Measurements from ENCODE around the gene GCLM. TPM values are rescaled to one million over a fixed set of nuclear protein-coding genes. Genes with fewer than 3 reads are reported as not detected.
A peak's percentile ranks its signal among the peaks of the same experiment; 100 is the strongest.
"Not testable (repeated sequence)": the region's sequence is repeated elsewhere in the genome, so short reads cannot be mapped to it uniquely, and the experiment has no call there.

Gene GCLM, protein sequence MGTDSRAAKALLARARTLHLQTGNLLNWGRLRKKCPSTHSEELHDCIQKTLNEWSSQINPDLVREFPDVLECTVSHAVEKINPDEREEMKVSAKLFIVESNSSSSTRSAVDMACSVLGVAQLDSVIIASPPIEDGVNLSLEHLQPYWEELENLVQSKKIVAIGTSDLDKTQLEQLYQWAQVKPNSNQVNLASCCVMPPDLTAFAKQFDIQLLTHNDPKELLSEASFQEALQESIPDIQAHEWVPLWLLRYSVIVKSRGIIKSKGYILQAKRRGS
- polyA plus RNA-seq (ENCODE audit: insufficient read length) = 14.8 TPM
- long read RNA-seq, donor 1, full-length matches to known transcripts = 7 of 7 reads
- long read RNA-seq, donor 1, partial matches to known transcripts = 0 of 7 reads
- long read RNA-seq, donor 1, other reads (novel, unspliced or antisense) = 0 of 7 reads
- long read RNA-seq, donor 2, full-length matches to known transcripts = 6 of 6 reads
- long read RNA-seq, donor 2, partial matches to known transcripts = 0 of 6 reads
- long read RNA-seq, donor 2, other reads (novel, unspliced or antisense) = 0 of 6 reads
- long read RNA-seq, donor 3, full-length matches to known transcripts = 3 of 3 reads
- long read RNA-seq, donor 3, partial matches to known transcripts = 0 of 3 reads
- long read RNA-seq, donor 3, other reads (novel, unspliced or antisense) = 0 of 3 reads
- long read RNA-seq, donor 4 = 0 reads
- long read RNA-seq, donor 5, full-length matches to known transcripts = 3 of 3 reads
- long read RNA-seq, donor 5, partial matches to known transcripts = 0 of 3 reads
- long read RNA-seq, donor 5, other reads (novel, unspliced or antisense) = 0 of 3 reads
- long read RNA-seq, donor 6, full-length matches to known transcripts = 2 of 2 reads
- long read RNA-seq, donor 6, partial matches to known transcripts = 0 of 2 reads
- long read RNA-seq, donor 6, other reads (novel, unspliced or antisense) = 0 of 2 reads
- long read RNA-seq, donor 7, full-length matches to known transcripts = 6 of 6 reads
- long read RNA-seq, donor 7, partial matches to known transcripts = 0 of 6 reads
- long read RNA-seq, donor 7, other reads (novel, unspliced or antisense) = 0 of 6 reads
- long read RNA-seq, donor 8, full-length matches to known transcripts = 3 of 3 reads
- long read RNA-seq, donor 8, partial matches to known transcripts = 0 of 3 reads
- long read RNA-seq, donor 8, other reads (novel, unspliced or antisense) = 0 of 3 reads

DNA sequence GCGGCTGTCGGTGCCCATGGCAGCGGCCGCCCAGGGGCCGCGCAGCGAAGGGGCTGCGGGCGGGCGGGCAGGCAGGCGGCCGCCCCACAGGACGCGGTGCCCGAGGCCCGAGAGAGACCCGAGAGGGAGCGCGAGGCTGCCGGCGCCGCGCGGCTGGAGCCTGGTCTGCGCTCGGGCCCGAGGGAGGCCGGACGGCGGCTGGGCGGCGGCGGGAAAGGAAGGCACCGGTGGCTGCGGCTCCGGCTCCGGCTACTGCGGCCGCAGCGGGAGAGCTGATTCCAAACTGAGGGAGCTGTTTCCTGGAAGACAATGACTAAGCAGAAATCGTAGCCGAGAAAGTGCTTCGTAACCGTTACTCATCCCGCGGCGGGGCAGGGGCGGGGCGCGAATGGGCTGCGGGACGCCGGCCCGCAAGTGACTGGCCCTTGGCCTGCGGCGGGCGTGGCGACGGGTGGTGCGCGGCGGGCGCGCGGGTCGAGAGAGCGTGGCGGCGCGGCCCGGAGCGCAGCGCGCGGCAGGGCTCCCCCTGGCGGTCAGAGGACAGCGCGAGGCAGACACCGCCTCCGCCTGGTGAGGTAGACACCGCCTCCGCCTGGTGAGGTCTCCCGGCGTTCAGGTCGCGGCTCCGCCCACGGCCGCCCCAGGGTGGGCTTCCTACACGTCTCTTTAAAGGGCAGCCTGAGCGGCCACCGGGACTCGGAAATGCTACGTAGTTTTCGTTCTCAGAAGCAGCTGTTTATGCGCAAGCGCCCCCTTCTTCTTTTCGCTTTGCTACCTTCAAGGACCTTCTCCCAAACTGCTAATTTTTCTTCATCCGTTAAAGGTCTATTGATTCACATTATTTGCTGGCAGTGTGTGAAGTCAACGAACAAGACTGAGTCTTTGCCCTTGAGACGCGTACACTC, at the start of gene GCLM:
Gene GCLM, minus strand, starts transcription at position 285 of the 905 bp plus-strand sequence. Its CDS starts 267 bp downstream, at position 18.
- peak; percentile 85 for DNase-seq

DNA sequence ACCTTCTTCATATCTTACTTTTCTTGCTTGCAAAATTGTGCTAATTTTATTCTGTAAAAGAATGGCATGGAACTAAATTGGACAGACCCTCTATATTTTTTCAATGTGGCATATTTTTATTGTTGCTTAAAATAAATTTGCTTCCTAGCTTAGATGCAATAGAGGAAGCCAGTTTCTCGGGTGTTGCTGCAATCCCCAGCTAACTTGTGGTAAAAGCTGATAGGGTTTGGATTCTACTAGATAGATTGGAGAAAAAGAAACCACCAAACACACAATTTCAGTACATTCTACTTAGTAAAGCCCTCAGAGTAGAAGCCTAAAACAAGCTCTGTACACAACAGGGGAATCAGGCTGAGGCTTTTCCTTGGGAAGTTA, 49.5 kb upstream of the GCLM start:
- no peak for DNase-seq

DNA sequence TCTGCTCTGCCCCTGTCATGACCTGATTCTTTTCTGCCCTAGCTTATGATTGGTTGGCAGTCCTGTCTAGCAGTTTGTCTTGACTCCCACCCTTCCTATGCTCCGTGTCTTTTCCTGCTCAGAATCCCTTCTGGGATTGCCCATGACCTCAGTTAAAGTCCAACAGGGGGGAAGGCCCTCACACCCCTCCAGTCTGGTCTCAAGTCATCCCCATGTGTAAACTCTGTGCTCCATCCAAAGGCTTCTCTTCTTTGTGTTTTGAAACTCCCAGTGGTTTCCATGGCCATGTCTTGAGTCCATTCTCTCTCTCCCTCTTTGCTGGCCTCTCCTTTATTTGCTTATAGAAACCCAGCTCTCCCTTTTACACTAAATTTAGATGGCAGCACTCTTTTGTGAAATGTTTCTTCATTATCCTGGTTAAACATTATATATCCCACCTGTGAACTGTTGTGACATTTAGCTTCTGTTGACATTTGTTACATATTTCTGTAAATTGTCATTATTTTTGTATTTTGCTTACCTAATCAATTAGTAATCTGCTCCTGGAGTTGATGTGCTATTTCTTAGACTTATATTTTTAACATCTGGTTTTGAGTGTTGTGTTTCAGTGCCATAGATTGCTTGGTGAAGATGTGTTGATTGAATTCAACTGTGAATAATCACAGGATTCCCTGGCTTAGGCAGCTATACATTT, 48.9 kb upstream of the GCLM start:
- no peak for DNase-seq

DNA sequence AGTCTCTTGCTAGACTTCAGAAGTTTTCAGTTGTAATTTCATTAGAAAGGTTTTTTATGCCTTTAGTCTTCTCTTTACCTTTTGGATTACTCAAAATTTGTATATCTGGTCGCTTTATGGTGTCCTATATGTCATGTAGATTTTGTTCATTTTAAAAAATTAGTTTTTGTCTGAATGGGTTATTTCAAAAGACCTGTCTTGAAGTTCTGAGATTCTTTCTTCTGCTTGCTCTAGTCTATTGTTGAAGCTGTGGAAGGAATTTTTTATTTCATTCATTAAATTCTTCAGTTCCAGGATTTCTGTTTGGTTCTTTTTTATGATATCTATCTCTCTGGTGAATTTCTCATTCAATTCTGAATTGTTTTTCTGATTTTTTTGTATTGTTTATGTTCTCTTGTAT, 46.5 kb upstream of the GCLM start:
- no peak for DNase-seq

DNA sequence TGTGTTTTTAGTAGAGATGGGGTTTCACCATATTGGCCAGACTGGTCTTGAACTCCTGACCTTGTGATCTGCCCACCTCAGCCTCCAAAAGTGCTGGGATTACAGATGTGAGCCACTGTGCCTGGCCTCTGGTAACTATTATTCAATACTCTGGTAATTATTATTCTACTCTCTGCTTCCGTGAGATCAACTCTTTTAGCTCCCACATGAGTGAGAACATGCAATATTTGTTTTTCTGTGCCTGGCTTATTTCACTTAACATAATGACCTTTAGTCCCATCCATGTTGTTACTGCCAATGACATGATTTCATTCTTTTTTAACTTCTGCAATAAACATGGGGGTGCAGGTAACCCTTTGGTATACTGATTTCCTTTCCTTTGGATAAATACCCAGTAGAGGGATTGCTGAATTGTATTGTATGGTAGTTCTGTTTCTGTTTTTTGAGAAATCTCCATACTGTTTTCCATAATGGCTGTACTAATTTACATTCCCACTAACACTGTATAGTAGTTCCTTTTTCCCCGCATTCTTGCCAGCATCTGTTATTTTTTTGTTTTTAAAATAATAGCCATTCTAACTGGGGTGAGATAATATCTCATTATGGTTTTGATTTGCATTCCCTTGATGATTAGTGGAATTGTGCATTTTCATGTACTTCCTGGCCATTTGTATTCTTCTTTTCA, 37.9 kb upstream of the GCLM start:
- DNase-seq = not testable (repeated sequence)

DNA sequence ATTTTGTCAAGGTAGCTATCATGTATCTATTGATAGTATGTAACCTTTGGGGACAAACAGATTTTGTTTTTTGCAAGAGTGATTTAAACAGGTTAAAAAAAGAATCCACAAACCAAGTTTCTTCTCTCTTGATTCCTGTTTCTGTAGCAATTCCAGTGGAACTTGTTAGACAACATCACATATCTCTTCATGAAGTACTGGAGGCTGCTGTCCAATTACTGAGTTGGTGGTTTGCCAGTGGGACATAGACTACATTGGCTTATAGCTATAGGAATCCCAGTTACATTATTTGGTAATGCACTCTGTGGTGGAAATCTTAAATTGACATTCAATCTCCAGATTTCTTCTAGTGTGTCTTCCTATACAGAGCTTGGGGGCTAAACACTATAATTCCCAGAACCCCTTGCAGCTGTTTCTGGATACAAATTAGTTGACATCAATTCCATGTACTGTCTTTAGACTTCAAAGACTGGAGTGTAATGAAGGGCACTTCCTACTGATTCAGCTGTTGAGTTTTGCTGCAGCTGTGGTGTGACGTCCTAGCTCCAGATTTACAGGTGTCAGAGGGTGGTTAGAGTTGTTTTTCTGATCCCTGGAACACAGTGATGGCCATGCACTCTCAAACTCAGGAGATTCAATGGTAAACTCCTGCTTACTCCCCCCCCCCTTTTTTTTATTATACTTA, 29.4 kb upstream of the GCLM start:
- no peak for DNase-seq

DNA sequence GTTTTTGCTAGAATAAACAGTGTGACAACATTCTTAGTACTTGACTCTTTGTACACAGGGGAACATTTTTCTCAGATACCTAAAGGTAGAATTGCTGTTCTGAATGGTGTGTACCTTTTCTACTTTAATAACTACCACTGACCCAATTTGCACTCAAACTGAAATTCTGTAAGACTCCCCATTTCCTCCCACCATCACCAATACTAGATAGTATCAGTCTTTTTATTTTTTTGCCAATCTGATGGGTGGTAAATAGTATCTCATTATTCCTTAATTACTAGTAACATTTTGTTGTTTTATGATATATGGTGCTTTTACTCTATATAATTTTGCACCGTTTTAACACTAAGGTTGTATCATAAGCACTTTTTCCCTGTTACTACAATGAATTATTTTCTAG, 28.8 kb upstream of the GCLM start:
- DNase-seq = no peak

DNA sequence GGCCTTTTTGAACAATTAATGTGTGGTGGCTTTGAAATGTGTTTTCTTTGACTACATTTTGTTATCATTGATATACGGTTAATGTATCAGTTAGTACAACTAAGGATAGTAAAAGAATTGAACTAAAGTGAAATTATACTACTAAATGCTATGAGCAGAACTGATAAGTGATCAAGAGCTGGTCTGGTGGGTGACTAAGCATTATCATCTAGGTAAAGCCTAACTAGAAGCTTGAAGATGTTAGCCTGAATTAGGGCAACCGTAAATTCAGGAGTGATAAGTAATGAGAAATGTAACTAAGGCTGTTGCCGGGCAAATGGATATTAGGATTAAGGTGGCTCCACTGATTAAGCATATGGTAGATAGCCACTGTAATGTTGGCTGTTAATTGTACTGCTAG, 16.0 kb upstream of the GCLM start:
- no peak for DNase-seq

DNA sequence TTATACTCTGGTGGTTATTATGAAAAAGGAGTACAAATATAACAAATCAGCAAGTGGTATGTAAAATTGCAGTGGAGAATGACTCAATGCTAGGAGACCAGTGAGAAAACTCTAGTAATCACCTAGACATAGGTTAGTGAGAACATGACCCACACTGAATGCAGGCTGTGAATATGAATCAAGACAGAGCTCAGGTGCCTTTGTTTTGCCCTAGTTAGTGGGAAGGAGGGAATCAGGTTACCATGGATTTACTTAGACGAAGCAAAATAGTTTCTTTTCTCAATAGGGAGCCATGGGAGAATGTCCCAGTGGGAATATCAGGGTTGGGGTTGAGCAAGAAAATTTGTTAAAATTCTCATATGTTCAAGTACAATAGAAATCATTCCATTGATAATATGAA, 10.6 kb upstream of the GCLM start:
- DNase-seq = no peak

DNA sequence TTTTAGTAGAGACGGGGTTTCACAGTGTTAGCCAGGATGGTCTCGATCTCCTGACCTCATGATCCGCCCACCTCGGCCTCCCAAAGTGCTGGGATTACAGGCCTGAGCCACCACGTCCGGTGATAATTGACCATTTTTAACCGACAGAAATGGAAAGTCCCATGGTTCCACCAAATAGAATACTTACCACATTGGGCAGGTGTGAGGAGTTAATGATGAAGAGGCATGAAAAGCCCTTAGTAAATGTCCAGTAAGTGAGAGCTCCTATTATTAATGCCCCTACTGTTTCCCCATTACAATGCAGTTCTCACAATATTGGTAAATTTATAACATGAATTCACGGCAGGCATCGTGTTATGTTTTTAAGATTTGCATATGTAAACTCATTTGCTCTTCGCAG, 8.1 kb upstream of the GCLM start:
- no peak for DNase-seq

DNA sequence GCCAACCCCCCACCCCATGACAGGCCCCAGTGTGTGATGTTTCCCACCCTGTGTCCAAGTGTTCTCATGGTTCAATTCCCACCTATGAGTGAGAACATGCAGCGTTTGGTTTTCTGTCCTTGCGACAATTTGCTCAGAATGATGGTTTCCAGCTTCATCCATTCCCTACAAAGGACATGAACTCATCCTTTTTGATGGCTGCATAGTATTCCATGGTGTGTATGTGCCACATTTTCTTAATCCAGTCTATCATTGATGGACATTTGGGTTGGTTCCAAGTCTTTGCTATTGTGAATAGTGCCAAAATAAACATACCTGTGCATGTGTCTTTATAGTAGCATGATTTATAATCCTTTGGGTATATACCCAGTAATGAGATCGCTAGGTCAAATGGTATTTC, 1.6 kb upstream of the GCLM start:
- not testable (repeated sequence) for DNase-seq

DNA sequence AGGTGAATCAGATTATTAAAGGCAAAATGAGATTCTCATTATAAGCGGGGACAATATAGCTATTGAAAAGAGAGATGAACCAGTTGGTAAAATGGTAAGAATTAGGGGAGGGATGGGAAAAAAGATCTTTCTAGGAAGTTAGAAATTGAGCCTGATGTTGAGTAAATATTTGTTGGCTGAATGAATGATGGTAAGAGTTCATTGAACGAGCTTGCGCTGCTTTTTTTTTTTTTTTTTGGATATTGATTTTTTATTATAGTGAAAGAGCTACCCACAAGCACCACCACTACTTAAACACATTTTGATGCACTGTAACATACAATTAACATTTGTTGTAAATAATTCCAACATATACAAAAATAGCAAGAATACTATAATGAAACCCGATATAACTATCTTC, 1.1 kb upstream of the GCLM start:
- DNase-seq = no peak

DNA sequence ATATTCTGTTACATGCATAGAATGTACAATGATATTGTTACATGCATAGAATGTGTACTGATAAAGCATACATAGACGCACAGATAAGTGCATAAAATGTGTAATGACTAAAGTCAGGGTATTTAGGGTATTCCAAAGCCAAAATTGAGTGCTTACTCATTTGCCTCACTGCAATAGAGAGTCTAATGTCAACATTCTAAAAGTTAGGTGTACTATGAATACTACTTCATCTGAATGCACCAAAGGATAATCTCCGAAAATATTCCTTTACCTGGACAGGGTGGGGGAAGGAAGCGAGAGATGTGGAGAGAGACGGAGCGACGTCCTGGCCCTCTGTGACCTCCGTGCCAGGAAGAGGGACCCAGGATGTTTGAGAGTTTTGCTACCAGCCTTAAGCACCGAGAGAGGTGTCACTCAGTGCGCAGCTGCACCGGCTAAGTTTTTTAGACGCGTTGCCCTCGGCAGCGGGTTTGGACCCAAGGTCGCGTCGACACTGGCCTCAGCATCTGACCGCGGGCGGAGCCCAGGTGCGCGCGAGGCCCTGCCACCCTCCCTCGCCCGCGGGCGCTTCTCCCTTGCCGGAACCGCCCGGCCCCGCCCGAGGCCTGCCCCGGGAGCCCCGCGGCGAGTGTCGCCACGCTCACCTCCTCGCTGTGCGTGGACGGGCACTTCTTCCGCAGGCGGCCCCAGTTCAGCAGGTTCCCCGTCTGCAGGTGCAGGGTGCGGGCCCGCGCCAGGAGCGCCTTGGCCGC, 660 bp downstream of the GCLM start:
- DNase-seq = no peak

DNA sequence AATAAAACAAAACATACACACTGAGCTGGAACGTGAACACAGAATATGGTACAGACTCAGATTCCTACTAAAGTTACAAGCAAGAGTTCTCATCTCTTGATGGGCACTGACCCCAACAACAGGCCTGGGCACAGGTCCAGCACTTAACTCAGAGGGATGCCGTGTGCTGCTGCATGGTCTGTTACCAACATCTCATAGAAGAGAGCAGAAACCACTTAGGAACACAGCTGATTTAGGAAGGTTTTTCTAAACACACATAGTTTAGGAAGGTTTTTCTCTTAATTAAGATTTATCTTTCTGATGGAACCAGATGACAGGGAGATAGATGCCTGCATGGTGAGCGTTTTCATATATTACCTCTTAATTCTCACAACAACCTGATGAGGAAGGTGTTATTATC, 1.5 kb downstream of the GCLM start:
- DNase-seq = no peak

DNA sequence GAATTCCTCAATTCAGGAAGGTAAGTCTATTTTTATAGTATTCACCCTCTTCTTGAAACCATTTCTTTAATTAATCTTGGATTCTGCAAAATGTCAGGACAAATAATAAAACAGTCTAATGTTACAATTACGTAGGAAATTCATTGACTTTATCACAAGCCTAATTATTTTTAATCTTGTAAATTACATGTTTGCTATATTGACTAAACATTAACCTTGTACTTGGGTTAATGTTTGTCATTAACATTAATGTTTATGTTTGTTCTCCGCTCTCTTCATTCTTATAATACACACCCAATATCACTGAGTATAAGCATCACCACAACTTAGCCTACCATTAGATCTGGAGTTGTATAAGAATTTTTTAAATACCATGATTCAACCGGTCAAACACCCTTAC, 2.8 kb downstream of the GCLM start:
- DNase-seq = no peak

DNA sequence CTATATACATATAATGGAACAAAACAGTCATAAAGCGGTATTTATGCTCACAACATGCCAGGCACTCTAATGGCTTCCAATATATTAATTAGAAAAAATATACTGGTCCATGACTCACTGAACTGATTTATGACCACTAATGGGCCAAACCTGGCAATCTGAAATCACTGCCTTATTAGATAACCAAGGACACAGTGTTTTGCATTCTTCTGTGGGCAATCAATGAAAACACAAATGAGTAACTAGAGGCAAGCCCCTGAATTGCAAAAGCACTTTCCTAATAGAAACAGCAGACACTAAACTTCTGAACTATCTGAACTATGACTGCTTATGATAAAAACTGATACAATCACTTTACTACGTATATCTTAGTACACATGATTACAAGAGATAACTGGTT, 3.5 kb downstream of the GCLM start:
- DNase-seq = no peak

DNA sequence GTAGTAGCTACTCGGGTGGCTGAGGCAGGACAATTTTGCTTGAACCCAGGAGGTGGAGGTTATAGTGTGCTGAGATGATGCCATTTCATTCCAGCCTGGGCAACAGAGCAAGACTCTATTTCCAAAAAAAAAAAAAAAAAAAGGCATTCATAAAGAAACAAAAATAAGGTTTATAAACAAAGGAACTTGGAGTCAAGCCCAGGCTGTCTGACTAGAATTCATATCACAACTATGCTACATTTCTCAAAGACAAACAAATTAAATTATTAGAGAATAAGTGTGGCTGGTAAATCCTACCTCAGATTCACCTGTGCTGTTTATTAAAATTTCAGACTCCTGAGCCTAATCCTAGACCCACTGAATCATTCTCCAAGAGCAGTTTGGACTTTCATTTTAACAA, 4.2 kb downstream of the GCLM start:
- DNase-seq = no peak

DNA sequence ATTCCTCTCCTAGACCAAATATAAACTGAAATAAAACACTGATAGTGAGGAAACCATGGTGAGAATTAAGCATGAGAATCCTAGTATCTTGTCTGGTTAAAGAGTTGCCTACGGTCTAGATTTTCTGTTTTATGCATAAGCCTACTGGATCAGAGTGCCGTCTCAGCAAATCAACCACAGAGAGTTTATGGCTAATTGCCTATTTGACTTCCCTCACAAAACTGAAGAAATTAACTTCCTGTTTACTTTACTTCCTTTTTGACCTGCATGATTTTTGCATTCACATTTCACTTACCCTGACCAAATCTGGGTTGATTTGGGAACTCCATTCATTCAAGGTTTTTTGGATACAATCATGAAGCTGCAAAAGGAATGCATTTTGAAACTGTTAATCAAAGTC, 5.0 kb downstream of the GCLM start:
- DNase-seq = no peak

Measured in left kidney (tissue), 8 donors.